Skin of body (tissue), 2 donors: Measurements from ENCODE around the gene MPHOSPH9. TPM values are rescaled to one million over a fixed set of nuclear protein-coding genes. Genes with fewer than 3 reads are reported as not detected.

Experiments used
- DNase-seq: peaks from one replicate; lab custom pipeline; 2025; lab: John Stamatoyannopoulos, UW
- total RNA-seq: library from RNA; depleted of rRNA; stranded (reverse); fragments of >200 nt; gene quantifications from one replicate; pipeline ENCODE4 v1.2.3, GENCODE V29; 2014

MPHOSPH9 gene
- total RNA-seq, 1 donor from 2014 or later, result 39.1 TPM

DNA sequence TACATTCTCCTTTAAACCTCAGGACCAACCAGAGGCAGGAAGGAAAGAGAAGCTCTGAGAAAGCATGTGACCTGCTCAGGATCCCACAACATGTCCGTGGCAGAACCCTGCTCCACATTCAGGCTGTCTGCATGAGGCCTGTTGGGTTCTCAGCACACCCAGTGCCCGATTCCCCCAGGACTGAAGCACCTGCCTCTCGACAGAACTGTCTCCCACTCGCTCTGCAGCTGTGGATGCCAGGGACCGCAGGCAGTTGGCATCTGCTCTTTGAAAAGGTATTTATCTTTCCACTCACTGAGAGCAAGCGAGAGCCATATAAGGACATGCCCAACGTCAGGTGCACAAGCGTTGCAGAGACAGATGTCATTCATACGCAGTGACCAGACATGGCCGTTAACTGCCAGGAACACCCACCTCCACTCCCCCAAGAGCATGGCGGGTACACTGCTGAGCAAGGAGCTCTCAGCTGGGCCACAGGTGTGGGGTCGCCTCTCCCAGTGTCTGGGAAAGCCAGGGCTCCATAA, 101.0 kb downstream of the MPHOSPH9 start:
- DNase-seq, result no peak

DNA sequence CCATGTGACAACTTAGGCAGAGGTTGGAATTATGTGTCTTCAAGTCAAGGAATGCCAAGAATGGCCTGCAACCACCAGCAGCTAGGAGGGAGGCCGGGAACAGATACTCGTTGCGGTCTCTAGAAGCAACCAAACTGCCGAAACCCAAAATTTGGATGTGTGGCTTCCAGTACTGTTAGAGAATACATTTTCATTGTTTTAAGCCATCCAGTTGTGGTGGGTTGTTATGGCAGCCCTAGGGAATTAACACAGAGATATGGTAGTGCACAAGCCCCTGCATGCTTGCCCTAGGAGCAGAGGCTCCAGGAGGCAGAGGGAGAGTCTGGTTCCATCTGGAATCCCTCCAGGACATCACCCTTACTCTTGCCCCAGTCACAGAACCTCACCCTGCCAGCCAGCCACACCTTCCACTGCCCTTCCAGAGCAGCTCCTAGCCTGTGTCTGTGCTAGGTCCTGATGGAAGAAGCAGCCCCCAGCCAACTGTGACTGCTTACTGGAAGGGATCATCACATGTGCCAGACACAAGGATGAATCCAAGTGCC, 101.6 kb downstream of the MPHOSPH9 start:
- no peak for DNase-seq

DNA sequence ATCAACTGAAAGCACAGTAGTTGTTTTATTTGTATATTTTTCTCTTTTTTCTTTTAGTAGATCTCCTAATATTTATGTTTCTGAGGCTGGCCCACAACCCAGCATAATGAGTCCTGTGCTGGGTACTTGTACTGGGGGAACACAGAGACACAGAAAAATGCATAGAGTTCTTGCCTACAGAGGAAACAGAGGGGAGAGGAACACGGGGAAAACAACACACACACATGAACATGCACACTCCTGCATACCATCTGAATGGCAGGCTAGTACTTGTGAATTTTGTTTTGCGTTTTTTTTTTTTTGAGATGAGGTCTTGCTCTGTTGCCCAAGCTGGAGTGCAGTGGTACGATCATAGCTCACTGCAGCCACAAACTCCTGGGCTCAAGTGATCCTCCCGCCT, 103.3 kb downstream of the MPHOSPH9 start:
- DNase-seq, result no peak

DNA sequence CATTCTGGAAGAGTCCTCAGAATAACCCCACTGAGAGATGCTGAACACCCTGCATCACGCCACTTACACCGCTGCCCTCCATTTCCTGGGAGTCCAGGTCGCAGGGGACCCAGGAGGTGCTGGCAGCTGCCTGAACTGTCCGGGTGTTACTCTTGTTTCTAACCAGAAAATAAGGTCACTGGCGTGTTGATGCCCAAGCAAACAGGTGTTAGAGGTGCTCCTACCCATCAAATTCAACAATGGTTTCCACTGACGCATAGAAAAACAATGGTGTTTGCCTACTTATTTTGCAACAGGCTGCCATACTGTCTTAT, 105.8 kb downstream of the MPHOSPH9 start:
- no peak for DNase-seq

DNA sequence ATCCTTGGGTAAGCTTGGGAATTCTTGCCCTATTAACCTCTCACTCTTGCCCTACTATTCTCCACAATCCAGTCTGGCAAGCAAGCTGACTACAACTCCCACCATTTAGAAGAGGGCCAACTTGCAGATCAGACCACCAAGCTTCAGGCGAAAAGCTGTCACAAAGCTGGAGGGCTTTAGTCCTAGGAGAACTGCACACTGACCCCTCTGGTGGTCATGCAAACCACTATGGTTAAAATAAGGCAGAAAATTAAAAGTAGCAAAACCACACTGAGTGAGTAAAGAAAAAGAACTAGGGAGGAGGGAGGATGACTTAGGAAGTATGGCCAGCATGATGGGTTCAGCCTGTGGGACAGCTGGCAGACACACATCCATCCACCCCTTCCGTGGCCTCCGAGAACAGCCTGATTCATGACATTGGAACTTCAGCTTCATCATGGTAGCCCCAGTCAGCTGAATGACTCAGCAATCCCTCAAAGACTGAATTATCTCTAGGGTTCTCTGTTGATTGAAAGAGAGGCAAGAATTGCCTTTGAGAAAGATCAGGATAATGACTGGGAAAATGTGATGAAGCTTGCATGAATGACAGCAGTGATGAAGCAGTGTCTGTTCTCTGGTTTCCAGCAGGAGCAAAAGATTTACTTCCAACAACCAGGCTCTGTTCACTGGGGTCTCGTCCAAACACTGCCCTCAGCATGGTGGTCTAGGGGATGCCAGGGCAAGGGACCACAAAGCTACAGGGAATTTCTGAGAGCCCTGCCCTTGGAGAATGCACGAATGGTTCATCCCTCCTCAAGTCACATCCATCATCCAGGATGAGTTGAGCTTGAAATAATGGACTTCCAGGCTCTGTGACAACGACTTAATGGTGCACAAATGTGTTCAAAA, 106.4 kb downstream of the MPHOSPH9 start:
- peak; percentile 81 for DNase-seq

DNA sequence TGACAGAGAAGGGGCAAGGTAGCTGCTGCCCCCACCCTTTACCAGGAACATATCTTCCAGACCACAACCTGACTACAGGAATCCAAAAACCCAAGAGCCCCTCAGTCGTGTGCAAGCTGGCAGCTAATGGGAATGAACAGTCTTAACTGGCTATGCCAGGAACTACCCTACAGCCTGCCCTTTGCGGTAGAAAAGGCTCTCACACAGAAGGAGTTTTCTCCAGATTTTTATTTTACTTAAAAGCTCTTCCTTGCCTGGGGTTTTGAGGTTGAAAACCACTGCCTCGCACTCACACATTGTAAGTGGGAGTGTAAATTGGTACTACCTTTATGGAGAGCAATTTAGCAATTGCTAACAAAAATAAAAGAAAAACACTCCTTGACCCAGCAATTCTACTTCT, 110.3 kb downstream of the MPHOSPH9 start:
- DNase-seq, result no peak

DNA sequence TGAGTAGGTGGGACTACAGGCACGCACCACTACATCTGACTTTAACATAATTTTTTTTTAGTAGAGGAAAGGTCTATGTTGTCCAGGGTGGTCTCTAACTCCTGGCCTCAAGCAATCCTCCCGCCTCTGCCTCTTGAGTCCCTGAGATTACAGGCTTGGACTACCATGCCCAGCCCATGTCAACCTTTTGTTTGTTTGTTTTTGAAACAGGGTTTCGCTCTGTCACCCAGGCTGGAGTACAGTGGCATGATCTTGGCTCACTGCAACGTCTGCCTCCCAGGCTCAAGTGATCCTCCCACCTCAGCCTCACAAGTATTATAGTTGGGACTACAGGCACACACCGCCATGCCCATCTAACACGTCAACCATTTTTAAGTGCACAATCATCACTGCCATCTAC, 111.3 kb downstream of the MPHOSPH9 start:
- no peak for DNase-seq

DNA sequence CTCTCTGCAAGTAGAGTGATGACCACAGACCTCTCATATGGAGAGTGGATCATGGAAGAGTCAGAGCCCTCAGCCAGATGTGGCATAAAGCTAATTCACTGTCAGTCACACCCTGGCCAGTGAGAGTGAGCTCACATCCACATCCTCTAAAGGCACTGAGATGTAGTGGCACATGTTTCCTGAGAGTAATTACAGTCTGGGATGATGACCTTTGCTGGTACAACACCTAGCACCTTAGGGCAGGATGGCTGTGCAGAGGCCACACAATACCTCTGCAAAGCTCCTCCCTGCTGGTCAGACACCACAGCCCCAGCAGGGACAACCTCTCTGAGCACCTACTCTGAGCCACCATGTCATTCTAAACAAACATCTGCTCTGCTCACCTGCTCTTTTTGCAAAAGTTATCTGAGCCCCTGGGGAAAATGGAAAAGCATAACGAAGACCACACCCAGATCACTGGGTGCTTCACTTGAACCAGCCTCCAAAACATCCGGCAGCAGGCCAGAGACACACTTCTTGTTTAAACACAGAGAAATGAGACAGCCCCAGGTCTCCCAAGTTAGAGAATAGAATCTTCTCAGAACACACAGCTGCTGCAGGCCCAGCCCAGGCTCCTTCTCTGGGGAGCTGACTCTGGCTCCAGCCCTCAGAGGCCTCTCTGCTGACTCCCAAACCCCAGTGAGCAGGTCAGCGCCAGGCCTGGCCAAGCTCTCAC, 112.3 kb downstream of the MPHOSPH9 start:
- DNase-seq, result no peak

DNA sequence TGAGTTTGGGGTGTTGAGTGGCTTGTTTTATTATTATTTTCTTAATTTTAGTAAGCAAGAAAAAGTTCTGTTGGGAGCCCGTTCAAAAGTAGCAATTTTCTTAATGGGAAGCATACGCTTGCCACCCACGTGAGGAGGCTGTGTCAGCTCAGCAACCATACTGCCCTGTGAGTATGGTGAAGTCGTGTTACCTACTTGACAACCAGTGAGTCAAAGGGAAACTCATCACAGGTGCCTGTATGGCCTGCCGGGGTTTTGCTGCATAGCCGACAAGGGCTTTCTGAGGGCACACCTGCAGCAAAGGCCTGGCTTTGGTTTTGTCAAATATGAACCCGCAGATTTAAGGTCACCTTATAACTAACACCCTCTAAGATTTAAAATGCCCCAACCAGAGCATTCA, 113.1 kb downstream of the MPHOSPH9 start:
- no peak for DNase-seq

DNA sequence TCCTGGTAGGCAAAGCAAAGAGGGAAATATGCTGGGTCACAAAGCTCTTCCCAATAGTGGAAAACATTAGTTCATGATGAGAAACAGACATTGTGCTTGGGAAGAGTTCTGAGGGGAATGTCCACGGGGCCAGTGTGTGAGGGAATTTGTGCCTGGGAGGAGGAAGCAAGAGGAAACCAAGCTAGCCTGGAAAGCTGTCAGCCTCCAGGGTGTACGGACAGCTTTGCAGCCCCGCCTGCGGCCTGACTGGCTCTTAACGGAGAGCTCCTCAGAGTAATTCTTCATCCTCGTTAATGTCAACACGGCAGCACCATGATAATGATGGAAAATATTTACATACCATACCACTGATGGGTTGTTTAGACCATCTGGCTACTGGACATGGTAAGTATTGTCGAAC, 114.4 kb downstream of the MPHOSPH9 start:
- no peak for DNase-seq

DNA sequence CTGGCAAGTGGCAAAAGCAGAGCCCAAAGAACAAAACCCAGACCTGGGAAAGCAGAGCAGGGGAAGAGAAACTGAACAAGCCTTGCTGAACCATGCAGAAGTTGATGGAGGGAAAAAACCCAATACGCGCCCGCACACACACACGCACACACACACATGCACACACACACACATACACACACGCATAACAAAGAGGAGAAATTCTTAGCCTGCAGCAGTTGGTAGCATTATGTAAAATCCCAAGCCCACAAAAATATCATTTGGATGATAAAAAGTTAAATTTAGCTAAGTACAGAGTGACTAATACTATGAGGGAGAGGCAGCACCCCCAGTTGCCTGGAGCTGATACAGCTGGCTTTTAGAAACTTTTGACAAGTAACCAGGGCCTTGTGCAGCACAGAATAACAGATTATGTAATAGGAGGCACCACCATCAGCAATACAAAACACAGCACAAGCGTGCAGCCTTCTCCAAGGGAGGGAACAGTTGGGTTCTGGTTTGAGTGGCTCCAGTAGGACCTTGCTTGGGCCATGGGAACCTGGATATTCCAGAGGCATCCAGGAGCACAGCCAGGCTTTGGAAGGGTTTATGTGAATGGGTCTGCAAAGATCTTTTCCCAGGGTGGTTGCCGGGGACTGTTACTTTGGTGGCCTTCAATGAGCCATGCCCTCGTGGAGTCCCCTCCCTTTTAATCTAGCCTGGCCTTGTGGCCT, 117.4 kb downstream of the MPHOSPH9 start:
- peak; percentile 89 for DNase-seq

DNA sequence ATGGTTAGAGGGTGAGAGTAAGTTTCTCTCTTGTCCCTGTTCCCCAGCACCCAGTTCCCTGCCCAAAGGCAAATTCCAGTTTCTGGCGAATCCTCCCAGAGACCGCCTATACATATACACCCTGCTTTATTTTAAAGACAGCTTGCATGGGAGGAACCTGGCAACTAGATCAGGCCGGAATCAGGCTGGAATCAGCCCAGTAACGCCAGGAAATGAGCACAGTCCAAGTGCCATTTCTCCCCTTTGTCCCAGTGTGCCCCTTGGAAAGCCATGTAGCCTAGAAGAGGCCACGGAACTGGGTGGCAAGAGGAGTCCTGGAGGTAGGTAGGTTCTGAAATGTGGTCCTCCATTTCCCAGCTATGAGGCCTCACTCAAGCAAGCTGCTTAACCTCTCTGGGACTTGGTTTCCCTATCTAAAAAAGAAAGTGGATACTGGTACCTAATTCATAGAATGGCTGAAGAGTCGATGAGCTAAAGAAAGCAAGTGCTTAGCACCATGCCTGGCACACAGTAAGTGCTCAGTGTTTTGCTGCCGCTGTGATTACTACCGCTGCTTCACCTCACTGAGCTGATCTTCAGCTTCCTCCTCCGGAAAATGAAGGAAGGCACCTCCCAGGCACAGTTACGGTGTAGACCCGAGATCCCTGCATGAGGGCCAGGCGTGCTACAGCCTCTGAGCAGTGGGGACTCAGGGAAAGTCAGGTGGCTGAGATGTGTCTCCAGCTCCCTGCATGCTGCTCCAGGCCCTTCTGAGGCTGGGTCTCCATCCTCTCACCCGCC, 118.4 kb downstream of the MPHOSPH9 start:
- DNase-seq, result no peak

DNA sequence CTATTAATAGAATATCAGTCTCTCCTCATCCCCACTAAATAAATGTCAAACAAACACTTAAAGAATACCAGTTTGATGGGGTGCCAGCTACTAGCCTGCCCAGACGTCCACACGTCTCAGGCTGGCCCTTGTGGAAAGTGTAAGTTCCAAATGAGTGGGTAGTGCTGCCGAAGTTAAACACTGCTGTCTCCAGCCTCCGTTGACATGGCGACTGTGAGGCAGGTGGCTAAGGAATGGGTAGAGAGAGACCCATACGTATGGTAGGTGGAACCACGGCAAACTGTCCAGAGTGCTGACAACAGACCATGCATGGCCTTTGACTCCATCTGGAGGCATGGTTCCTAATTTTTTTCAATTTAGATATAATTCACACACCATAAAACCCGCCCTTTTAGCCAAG, 119.9 kb downstream of the MPHOSPH9 start:
- DNase-seq, result no peak

DNA sequence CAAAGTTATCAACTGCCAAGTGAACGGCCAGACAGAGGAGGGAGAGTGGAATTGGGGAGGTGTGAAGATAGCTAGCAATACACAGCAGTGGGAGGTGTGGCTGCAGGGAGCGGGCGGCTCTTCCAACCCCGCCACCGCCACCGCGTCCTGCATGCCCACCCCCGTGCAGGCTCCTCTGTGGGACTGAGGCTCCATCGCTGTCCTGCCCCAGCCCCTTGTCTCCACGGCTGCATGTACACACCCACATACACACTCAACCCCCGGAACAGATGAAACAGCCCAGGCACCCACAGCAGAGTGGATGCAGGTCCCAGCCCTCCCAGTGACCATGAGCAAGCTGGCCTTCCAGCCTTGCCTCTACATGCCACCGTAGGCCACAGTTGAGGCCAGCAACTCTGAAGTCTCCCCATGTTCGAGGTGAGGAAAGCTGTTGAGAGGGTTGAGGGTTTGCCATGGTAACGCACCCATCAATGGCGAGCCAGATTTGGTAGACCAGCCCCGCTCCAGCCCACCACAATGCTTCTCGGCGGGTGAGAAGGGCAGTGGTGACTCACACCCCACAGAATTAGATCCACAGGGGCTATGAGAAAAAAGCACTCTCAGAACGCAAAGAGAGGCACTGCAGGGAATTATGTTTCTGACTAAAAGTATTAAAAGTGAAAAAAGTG, 121.3 kb downstream of the MPHOSPH9 start:
- DNase-seq, result no peak

DNA sequence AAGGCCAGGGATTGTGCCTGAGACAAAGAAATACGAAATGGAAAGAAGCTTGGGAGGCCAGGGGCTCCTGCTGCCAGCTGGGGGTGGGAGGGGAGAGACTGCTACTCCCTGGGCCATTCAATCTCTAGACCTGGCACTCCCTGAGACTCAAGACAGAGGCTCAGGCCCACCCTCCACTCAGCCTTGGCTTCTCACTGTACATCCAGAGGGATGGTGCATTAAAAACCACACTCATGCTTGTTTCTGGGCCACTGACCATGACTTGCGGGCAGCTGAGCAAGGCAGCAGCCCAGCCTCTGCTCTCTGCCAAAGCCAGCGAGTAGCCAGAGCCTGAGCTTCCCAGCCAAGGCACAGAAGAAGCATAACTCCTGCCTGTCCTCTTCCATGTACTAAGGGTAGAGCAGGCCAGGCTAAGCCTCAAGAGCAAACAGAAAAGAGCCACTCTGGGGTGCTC, 123.6 kb downstream of the MPHOSPH9 start:
- no peak for DNase-seq

DNA sequence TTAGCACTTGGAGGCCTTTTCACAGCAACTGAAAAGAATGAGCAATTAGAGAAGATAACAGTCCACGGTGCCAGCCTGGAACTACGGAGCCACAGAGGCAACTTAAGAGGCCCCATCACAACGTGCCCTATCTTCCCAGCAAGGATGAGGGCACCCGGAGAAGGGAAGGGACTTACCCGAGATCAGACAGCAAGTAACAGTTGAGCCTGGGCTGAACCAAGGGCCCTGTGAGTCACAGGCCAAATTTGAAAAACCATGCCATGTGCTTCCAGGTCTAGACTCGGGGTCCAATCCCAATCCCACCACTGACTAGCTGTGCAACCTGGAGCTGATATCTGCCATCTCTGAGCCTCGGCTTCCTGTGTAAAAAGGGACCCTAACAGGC, 124.3 kb downstream of the MPHOSPH9 start:
- DNase-seq, result no peak

DNA sequence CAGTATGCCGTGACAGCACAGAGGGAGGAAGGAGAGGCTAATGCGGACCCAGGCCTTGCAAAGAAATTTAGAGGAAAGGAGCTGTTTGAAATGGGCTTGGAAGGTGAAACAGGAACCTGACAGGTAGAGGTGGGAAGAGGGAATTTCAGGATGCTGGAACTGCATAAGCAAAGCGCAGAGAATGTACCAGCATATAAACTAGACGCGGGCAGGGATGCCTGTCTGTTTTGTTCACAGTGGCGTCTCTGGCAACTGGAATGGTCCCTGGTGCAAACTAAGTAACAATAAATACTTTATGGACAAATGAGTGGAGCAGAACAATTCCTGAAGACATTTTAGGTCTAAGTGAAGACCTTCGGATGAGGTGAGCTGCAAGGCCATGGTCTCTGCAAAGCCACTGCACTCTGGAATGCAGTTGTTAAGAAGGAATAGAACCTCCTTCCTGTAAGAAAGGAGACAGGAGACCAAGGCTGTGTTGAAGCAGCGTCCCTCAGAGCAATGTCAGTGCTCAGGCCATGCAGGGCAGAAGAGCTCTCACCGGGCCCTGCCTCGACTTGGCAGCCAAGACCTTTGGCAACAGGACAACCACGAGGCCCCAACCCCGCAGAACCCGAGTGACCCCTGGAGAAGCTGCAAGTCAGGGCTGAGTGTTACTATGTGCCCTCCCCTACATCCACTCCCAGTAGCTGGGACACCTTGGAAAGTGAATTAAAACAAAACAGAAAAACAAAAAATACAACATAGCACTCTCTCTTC, 124.8 kb downstream of the MPHOSPH9 start:
- no peak for DNase-seq

DNA sequence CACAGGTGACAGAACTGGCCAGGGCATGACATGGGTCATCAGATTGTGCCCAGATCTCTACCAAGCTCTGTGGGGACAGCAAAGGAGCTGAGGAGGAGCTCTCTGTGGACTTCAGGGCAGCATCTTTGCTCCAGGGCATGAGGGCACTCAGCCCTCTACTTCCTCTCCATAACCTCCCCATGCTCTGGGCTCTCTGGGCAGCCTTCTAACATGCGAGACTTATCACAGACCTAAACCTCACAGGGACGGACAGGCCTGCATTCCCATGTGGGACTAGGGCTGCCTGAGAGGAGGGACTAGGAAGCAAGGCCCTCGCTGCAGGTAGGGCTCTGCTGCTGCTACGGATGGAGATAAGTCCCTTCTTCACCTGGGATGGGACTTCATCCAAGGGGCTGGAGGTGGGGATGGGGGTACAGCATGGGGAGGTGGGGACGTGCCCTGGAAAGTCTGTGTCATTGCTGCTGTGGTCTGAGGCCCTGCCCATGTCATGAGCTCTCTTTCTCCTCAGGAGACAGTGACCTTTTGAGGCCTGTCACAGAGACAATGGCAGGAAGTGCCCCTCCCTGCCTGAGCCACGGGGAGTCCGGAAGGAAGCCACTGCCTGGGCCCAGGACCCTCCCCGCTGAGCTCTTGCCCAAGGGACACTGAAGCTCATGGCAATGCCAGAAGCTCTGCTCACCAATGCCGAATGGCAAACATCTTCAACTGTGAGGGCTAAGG, 126.1 kb downstream of the MPHOSPH9 start:
- DNase-seq, result no peak
